RWPE1 (cell line): ENCODE results near the gene NMD3.

Experiments
- CTCF ChIA-PET: fragments of 350-600 bp; sonication (Branson Sonifier 250); formaldehyde crosslinking; extraction: SDS; loops from one replicate; lab custom pipeline; 2021; lab: Yijun Ruan, JAX
- POLR2A ChIA-PET: fragments of 400-600 bp; formaldehyde crosslinking; extraction: SDS; loops from one replicate; lab custom pipeline; 2020; ENCODE audit warnings: antibody characterized with exemption; ENCODE audit not compliant: low non-redundant PET; lab: Yijun Ruan, JAX
- DNase-seq: peaks from one replicate; pipeline ENCODE4 v3.0.0; 2012; ENCODE audit warnings: low spot score
- H3K27ac ChIP-seq: fragments of 450-650 bp; 2 replicates; pipeline ENCODE4 v1.5.1; 2017
- TF ChIP-seq, protein P1 (sequence below): fragments of 450-650 bp; conservative IDR thresholded peaks from 2 replicates; pipeline ENCODE4 v1.5.1; 2017; ENCODE audit warnings: low read depth, mild to moderate bottlenecking

NMD3 gene

DNA sequence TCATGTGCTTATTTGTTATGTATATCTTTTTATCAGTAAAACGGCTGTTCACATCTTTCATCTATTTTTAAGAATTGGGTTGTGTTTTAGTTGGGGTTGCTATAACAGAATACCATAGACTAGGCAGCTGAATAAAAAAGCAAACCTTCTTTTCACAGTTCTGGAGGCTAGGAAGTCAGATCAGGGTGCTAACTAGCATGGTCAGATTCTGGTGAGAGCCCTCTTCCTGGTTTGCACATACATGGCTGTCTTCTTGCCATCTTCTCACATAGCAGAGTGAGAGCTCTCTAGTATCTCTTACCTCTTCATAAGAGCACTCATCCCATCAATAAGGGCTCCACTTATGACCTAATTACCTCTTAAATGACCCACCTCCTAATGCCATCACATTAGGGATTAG, 33.8 kb downstream of the NMD3 start:
- POLR2A ChIA-PET: no interaction called here
- DNase-seq: no peak
- CTCF ChIA-PET: interaction anchor here (0.6 kb wide), 1 partner anchor 13 kb away, joined by 6 read pairs; no protein-coding TSS in a partner anchor
- no peak overlapping the region for H3K27ac ChIP-seq
- TF ChIP-seq, protein P1, sequence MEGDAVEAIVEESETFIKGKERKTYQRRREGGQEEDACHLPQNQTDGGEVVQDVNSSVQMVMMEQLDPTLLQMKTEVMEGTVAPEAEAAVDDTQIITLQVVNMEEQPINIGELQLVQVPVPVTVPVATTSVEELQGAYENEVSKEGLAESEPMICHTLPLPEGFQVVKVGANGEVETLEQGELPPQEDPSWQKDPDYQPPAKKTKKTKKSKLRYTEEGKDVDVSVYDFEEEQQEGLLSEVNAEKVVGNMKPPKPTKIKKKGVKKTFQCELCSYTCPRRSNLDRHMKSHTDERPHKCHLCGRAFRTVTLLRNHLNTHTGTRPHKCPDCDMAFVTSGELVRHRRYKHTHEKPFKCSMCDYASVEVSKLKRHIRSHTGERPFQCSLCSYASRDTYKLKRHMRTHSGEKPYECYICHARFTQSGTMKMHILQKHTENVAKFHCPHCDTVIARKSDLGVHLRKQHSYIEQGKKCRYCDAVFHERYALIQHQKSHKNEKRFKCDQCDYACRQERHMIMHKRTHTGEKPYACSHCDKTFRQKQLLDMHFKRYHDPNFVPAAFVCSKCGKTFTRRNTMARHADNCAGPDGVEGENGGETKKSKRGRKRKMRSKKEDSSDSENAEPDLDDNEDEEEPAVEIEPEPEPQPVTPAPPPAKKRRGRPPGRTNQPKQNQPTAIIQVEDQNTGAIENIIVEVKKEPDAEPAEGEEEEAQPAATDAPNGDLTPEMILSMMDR: no peak

DNA sequence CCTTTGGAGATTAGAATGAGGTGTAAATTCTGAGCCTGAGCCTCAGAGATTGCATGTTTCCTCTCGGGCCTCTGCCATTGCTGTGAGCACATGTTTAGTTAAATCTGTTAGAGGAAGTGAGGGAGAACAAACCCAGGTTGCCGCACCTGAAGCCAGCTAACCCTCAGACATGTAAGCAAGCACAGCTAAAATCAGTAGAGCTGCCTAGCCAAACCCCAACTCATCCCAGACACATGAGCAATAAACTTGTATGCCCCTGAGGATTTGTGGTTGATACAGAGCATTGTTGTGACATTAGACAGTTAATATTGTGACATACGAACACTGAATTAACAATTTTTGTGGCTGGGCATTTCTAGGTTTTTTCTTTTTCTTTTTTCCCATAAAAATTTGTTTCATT, 41.9 kb downstream of the NMD3 start:
- no peak for DNase-seq
- ChIA-PET CTCF (interaction anchor here (0.6 kb wide), 1 partner anchor 27 kb away, joined by 3 read pairs; no protein-coding TSS in a partner anchor), POLR2A (no interaction called here)
- H3K27ac ChIP-seq: no peak overlapping the region
- TF ChIP-seq, protein P1: no peak

DNA sequence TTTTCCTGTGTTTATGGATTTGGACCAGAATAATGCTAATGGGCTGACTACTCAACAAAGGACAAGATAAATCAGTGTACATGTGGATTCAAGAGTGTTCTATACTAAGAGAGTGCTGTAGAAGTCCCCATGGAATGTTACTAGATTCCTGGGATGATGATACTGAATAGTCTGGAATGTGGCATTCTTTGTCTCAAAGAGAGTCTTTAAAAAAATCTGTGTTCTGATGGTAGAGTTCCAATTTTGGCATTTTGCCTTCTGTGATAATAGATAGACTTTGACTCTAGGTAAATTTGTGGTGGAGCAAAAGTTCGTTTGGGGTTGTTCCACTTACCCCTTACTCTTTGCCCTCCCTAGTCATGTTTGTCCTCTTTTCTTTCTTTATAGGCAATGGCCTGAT, 43.7 kb downstream of the NMD3 start:
- H3K27ac ChIP-seq: no peak overlapping the region
- no peak for DNase-seq
- POLR2A ChIA-PET: no interaction called here
- TF ChIP-seq, protein P1: no peak
- CTCF ChIA-PET: no interaction called here

DNA sequence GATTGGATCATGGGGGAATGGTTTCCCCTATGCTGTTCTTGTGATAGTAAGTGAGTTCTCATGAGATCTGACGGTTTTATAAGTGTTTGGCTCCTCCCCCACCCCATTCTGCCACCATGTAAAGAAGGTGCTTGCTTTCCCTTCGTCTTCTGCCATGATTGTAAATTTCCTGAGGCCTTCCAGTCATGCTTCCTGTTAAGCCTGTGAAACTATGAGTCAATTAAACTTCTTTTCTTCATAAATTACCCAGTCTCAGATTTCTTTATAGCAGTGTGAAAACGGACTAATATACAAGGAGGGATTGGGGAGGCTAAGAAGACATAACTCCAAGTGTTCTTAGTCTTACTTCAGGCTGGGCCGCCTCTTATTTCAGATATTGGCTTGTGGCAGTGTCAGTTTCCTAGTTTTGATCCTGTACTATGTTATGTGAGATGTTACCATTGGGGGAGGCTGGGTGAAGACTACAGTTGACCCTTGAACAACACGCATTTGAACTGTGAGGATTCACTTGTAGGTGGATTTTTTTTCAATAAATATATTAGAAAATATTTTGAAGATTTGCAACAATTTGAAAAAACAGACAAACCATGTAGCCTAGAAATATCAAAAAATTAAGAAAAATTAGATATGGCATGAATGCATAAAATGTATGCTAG, 44.9 kb downstream of the NMD3 start:
- POLR2A ChIA-PET: no interaction called here
- CTCF ChIA-PET: no interaction called here
- no peak for DNase-seq
- H3K27ac ChIP-seq: no peak overlapping the region
- TF ChIP-seq, protein P1: no peak

DNA sequence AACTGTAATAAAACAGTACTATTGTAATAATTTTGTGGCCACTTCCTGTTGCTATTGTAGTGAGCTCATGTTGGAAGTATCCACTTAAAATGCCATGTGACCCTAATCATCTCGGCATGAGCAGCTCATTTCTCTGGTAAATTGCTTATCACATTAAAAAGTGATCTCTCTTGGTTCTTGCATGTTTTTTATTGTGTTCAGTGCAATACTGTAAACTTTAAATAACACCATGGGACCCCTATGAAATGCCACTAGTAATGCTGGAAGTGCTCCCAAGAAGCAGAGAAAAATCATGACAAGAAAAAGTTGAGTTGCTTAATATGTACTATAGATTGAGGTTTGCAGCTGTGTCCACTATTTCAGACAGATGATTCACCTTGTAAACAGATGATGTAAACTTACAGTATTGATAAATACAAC, 45.6 kb downstream of the NMD3 start:
- H3K27ac ChIP-seq: no peak overlapping the region
- CTCF ChIA-PET: interaction anchor here (0.6 to 0.7 kb wide), 2 partner anchors 44 to 157 kb away, joined by 3 to 4 read pairs; no protein-coding TSS in a partner anchor
- DNase-seq: peak; percentile 27
- POLR2A ChIA-PET: no interaction called here
- TF ChIP-seq, protein P1: no peak

DNA sequence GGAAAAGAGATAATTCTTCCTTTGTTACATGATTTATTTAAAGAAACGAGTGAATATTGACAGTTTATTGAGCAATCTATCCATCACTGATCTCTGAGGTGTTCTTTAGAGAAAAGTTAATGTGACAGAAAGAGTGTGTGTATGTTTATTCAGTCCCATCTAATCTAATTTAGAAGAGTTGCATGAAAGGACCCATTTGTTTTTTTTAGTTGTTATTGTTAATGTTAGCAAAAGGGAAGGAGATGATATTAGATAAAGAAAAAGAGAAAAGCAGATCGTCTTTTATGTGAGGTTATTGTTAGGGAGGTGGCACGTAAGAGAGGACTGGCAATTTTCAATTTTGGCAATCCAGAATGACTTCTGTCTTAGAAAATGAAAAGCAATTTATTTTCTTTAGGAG, 46.5 kb downstream of the NMD3 start:
- CTCF ChIA-PET: interaction anchor here (0.6 kb wide), 1 partner anchor 45 kb away, joined by 3 read pairs; no protein-coding TSS in a partner anchor
- H3K27ac ChIP-seq: no peak overlapping the region
- TF ChIP-seq, protein P1: no peak
- no peak for DNase-seq
- POLR2A ChIA-PET: no interaction called here
